ENCODE results near the gene UNC119. TPM values are rescaled to one million over a fixed set of nuclear protein-coding genes. Genes with fewer than 3 reads are reported as not detected.

Gene UNC119
- total RNA-seq, 4 donors from 2014 or later, result 17.5 to 28.7 (median 20.3) TPM

DNA sequence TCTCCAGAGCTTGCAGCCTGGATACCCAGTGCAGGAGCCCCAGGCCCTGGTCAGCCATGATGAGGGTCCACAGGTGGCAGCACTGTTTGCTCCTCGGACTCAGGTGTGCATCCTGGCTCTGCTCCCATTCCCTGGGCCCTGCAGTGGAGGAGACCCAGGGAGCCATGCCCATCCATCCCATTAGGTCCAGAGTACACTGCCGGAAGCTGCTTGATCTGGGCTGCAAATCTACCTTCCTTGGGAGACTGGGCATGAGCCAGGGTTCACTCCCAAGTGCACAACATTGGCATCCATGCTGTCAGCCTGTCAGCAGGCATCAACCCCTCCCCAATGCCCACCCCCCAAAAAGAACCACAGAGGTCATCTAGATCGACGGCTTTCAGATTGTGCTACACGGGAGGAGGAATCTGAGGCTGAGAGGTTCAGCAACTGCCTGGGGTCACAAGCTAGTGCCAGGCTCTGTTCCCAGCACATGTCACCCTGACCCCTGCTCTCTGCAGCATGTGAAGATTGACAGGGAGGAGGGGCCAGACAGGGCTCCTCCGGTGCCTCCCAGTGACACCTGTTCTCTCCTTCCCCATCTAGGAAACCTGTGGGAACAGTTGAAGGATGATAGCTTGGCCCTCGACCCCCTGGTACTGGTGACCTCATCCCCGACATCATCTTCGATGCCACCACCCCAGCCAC is 15.7 kb downstream of the UNC119 start:
- Histone ChIP-seq H3K9me3 (no peaks in the 10 kb centered on the region), H3K27me3 (peaks cover 17% of the 10 kb centered on the region)
- WGBS, 2 donors (ENCODE audit: low coverage in 1 of 2), result 71 to 73% methylated on average over 3 of the region's 9 CpGs

GRCh38 chr17:28534740-28535375 is 17.6 kb downstream of the UNC119 start:
- Histone ChIP-seq H3K27me3 (peaks cover 27% of the 10 kb centered on the region), H3K27ac (no peak overlapping the region), H3K4me1 (no peaks in the 10 kb centered on the region), H3K4me3 (no peak overlapping the region), H3K9me3 (no peaks in the 10 kb centered on the region), H3K36me3 (no peaks in the 10 kb centered on the region)
- ATAC-seq, result no peak
- 81 to 100% methylated on average over 1 to 6 of the region's 11 CpGs for WGBS, 2 donors (ENCODE audit: low coverage in 1 of 2)
- no peak for TF ChIP-seq CTCF (IDR thresholded peaks at IDR 0.05)
- TF ChIP-seq POLR2A (IDR thresholded peaks at IDR 0.05), result no peak
- TF ChIP-seq EP300 (IDR thresholded peaks at IDR 0.05), result no peak
- no peak for TF ChIP-seq POLR2AphosphoS5 (IDR thresholded peaks at IDR 0.05)

More for the DNA sequence above, 15.7 kb downstream of the UNC119 start:
- H3K4me1 ChIP-seq, result no peaks in the 10 kb centered on the region
- H3K27ac ChIP-seq, result no peak overlapping the region
- no peak for ATAC-seq
- H3K36me3 ChIP-seq, result no peaks in the 10 kb centered on the region
- TF ChIP-seq CTCF (IDR thresholded peaks at IDR 0.05) (no peak), POLR2A (IDR thresholded peaks at IDR 0.05) (no peak), POLR2AphosphoS5 (IDR thresholded peaks at IDR 0.05) (no peak), EP300 (IDR thresholded peaks at IDR 0.05) (no peak)
- no peak overlapping the region for H3K4me3 ChIP-seq

GRCh38 chr17:28533091-28533807 is 19.2 kb downstream of the UNC119 start:
- TF ChIP-seq EP300 (IDR thresholded peaks at IDR 0.05) (no peak), POLR2A (IDR thresholded peaks at IDR 0.05) (no peak)
- Histone ChIP-seq H3K27ac (no peak overlapping the region), H3K4me1 (no peaks in the 10 kb centered on the region), H3K9me3 (no peaks in the 10 kb centered on the region), H3K36me3 (no peaks in the 10 kb centered on the region), H3K4me3 (no peak overlapping the region), H3K27me3 (peaks cover 27% of the 10 kb centered on the region)
- ATAC-seq, result no peak
- 64 to 88% methylated on average over 4 to 5 of the region's 16 CpGs for WGBS, 2 donors (ENCODE audit: low coverage in 1 of 2)

DNA sequence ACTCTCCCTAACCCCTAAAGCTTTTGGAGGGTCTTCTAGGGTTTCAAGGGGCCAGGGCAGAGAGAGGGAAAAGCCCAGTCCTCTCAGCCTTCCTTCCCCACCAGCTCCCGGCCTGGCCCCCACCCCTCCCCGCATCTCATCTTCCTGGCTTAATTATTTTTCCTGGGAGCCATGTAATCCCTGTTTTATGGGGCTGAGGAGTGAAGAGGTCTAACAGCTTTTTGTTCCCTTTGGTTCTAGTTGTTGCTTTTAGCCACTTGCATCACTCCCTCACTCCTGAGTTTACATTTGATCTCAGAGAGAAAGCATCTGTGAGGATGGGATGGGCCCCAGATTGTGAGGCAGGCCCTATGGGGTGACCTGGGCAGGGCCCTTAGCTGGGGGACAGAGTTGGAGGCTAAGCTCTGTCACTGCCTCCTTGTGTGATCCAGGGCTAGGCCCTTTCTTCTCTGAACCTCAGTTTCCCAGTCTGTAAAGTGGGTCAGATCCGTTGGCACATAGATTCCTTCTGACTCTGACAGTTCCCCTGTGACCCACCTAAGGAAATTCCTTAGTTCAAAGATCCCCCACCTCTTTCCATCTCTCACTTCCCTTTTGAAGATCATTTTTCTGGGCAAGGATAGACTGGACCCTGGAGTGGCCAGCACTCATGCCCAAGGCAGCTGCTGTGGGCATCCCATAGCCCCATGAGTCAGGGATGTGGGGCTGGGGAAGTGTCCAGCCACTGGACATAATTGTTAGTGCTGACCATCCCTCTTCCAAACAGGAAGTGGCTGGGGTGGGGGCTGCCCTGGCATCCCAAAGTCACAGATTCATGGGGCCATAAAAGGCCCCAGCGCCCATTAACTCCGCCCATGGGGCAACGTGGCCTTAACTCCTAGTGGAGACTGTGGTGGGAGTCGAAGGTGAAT is 20.1 kb downstream of the UNC119 start:
- Histone ChIP-seq H3K4me1 (no peaks in the 10 kb centered on the region), H3K4me3 (no peak overlapping the region), H3K27me3 (peaks cover 27% of the 10 kb centered on the region), H3K27ac (no peak overlapping the region), H3K36me3 (no peaks in the 10 kb centered on the region), H3K9me3 (no peaks in the 10 kb centered on the region)
- whole genome bisulfite sequencing, 2 donors (ENCODE audit: low coverage in 1 of 2), result 40 to 100% methylated on average over 1 of the region's 7 CpGs
- TF ChIP-seq EP300 (IDR thresholded peaks at IDR 0.05), result no peak
- TF ChIP-seq POLR2AphosphoS5 (IDR thresholded peaks at IDR 0.05), result no peak
- no peak for TF ChIP-seq POLR2A (IDR thresholded peaks at IDR 0.05)
- TF ChIP-seq CTCF (IDR thresholded peaks at IDR 0.05), result no peak
- no peak for ATAC-seq

DNA sequence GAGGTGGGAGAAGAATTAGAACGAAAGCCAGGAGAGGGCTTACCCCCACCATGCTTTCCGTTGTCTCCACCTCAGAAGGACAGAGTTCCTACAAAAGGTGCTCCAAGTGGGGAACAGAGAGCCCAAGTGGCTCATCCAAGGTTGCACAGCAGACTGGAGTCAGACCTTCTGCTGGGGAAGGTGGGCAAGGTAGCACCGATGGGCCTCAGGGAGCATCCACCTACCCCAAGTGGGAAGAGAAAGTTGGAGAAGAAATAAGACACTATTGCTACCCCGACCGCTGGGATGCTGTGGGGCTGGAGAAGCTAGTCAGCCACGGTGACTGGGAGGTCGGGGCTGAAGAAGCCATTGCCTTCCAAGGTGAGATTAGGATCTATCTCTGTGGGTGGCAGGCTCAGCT is 21.5 kb downstream of the UNC119 start:
- Histone ChIP-seq H3K9me3 (no peaks in the 10 kb centered on the region), H3K4me3 (no peak overlapping the region), H3K27ac (no peak overlapping the region), H3K27me3 (peaks cover 27% of the 10 kb centered on the region), H3K36me3 (no peaks in the 10 kb centered on the region), H3K4me1 (no peaks in the 10 kb centered on the region)
- TF ChIP-seq EP300 (IDR thresholded peaks at IDR 0.05) (no peak), POLR2A (IDR thresholded peaks at IDR 0.05) (no peak), POLR2AphosphoS5 (IDR thresholded peaks at IDR 0.05) (no peak), CTCF (IDR thresholded peaks at IDR 0.05) (no peak)
- WGBS, 2 donors (ENCODE audit: low coverage in 1 of 2), result 73% methylated on average over 2 of the region's 7 CpGs; no CpG with 5 or more reads in 1 of the 2 donors
- ATAC-seq, result no peak
